Spleen (tissue), 7 donors: ENCODE data around the gene EIF4G1.

Experiments
- CTCF ChIP-seq, 11 experiments: fragments of 200-600 bp in 7 of 11; fragments of 450-650 bp in 4 of 11; sonication (generic) in 4 of 11; IDR thresholded peaks in 8 of 11; conservative IDR thresholded peaks in 3 of 11; 1 replicate in 7 of 11; 2 replicates in 4 of 11; pipeline versions ENCODE4 v1.4.0 to v1.8.0; 2016 to 2021; ENCODE audit warnings: antibody characterized with exemption in 11 of 11, inconsistent platforms in 4 of 11, mild to moderate bottlenecking in 1 of 11
- POLR2A ChIP-seq, 3 donors: fragments of 450-650 bp; IDR thresholded peaks; one replicate each; pipeline ENCODE4 v1.5.1; 2017; ENCODE audit warnings: antibody characterized with exemption in 3 of 3, mild to moderate bottlenecking in 1 of 3
- POLR2AphosphoS5 ChIP-seq, 3 donors: sonication (generic); formaldehyde crosslinking; IDR thresholded peaks; one replicate each; pipeline ENCODE4 v1.5.1; 2017; ENCODE audit warnings: antibody characterized with exemption in 3 of 3
- donor health status: DM: no; HTN: no; CAD: no; lungs with moderate emphysema.
- donor health status: DM: no; HTN: no; CAD: no.
- donor health status: DM: no; HTN: no; CAD: no.

- no peak for TF ChIP-seq CTCF (IDR thresholded peaks at IDR 0.05 in 8 of 11, conservative IDR thresholded peaks at IDR 0.05 in 3 of 11)
- TF ChIP-seq POLR2AphosphoS5 (IDR thresholded peaks at IDR 0.05) = no peak
- TF ChIP-seq POLR2A (IDR thresholded peaks at IDR 0.05) = no peak
These were observed 39.1 kb downstream of the EIF4G1 start for GRCh38 chr3:184353546-184353941.
